Left ventricle myocardium inferior (tissue), 1 donor: ENCODE measurements around the gene IL17RD. TPM values are rescaled to one million over a fixed set of nuclear protein-coding genes. Genes with fewer than 3 reads are reported as not detected.
A peak's percentile ranks its signal among the peaks of the same experiment; 100 is the strongest.

Source experiments
- DNase-seq: peaks from one replicate; pipeline ENCODE4 v3.0.0-alpha.2; 2020
- H3K27ac ChIP-seq: fragments of 200-600 bp; replicated peaks from 2 replicates; pipeline ENCODE4 v1.8.0; 2021
- H3K27me3 ChIP-seq: fragments of 200-600 bp; 2 replicates; pipeline ENCODE4 v1.8.0; 2021; ENCODE audit warnings: low read depth
- H3K36me3 ChIP-seq: fragments of 200-600 bp; 2 replicates; pipeline ENCODE4 v1.8.0; 2021
- H3K4me1 ChIP-seq: fragments of 200-600 bp; 2 replicates; pipeline ENCODE4 v1.8.0; 2021
- H3K4me3 ChIP-seq: fragments of 200-600 bp; 2 replicates; pipeline ENCODE4 v1.8.0; 2021; ENCODE audit warnings: mild to moderate bottlenecking, moderate library complexity
- H3K9me3 ChIP-seq: fragments of 200-600 bp; replicated peaks from 2 replicates; pipeline ENCODE4 v1.8.0; 2021
- intact Hi-C: fragments of 100-400 bp; cut with micrococcal nuclease; formaldehyde crosslinking; loops from one replicate; pipeline ENCODE4 v1.11.0; 2022
- total RNA-seq: library from RNA; stranded (reverse); fragmentation: NEBNext Ultra II Directional; extraction: Animal tissue kit (Norgen Biotek cat#: 25700); gene quantifications from one replicate; pipeline ENCODE4 v1.2.1, GENCODE V29; 2021
- TF ChIP-seq, protein P1 (sequence below): fragments of 200-600 bp; IDR thresholded peaks from 2 replicates; pipeline ENCODE4 v1.8.0; 2021; ENCODE audit warnings: antibody characterized with exemption, mild to moderate bottlenecking, borderline replicate concordance
- donor health status: DM: no; HTN: yes; CAD: no; lungs with severe emphysema.

The IL17RD gene
- total RNA-seq, 1 donor from 2014 or later: 9.6 TPM

DNA sequence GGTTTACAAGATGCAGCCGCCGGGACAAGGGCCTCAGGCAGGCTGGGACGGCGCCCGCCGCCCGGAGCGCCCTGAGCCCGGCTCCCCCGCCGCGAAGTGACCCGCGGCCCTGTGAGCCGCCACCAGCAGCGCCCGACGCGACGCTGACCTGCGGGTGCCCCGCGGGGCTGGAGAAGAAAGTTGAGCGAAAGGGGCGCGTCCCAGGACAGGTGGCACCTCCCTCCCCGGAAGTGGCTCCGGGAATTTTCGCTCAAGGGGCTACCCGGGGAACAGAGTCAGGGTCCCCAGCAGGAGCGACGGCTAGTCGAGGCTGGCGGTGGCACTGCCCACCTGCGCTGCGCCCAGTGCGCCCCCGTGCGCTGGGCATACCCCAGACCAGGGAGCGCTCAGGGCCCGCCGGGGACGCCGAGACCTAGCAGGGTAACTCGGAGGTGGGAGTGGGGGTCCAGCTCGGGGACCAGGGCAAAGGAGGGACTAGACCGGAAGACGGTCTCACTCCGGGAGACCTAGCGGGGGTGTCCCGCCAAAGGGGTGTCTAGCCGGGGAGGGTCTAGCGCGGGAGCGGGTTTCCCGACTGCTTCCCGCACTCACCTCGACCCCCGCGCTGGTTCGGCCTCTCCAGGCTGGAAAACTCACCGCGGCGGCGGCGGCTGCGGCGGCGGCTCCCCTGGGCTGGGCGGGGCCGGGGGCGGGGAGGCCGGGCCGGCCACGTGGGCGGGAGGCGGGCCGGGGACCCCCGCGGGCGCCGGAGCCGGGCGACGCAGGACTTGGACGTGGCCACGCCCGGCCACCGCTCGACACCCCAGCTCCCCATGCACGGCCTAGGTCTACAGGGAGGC lies 86.3 kb downstream of the IL17RD start:
- H3K9me3 ChIP-seq: no peaks in the 10 kb centered on the region
- H3K36me3 ChIP-seq: no peaks in the 10 kb centered on the region
- TF ChIP-seq, protein P1, sequence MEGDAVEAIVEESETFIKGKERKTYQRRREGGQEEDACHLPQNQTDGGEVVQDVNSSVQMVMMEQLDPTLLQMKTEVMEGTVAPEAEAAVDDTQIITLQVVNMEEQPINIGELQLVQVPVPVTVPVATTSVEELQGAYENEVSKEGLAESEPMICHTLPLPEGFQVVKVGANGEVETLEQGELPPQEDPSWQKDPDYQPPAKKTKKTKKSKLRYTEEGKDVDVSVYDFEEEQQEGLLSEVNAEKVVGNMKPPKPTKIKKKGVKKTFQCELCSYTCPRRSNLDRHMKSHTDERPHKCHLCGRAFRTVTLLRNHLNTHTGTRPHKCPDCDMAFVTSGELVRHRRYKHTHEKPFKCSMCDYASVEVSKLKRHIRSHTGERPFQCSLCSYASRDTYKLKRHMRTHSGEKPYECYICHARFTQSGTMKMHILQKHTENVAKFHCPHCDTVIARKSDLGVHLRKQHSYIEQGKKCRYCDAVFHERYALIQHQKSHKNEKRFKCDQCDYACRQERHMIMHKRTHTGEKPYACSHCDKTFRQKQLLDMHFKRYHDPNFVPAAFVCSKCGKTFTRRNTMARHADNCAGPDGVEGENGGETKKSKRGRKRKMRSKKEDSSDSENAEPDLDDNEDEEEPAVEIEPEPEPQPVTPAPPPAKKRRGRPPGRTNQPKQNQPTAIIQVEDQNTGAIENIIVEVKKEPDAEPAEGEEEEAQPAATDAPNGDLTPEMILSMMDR: peak; percentile 20
- peak overlapping the region; percentile 78 for H3K4me3 ChIP-seq
- H3K27ac ChIP-seq: no peak overlapping the region
- intact Hi-C loops: no loop called here
- H3K27me3 ChIP-seq: peaks cover 15% of the 10 kb centered on the region
- peaks cover 19% of the 10 kb centered on the region for H3K4me1 ChIP-seq
- DNase-seq: peak; percentile 36

DNA sequence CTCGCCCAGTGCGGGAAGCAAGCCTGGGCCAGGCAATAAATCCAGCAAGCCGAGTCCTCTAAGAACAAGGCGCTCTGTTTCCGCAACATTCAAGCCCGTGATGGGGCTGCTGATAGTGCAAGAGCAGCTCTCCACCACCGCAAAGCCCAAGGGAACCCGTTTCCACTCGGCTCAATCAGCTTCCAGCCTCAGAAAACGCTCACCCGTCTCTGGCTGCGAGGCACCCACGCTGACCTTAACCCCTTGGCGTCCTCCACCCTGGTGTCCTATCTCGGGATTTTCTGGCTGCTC lies 86.9 kb downstream of the IL17RD start:
- peaks cover 15% of the 10 kb centered on the region for H3K27me3 ChIP-seq
- TF ChIP-seq, protein P1: no peak
- no peak overlapping the region for H3K27ac ChIP-seq
- no peaks in the 10 kb centered on the region for H3K36me3 ChIP-seq
- H3K4me1 ChIP-seq: peaks cover 19% of the 10 kb centered on the region
- H3K4me3 ChIP-seq: peak overlapping the region; percentile 78
- no peaks in the 10 kb centered on the region for H3K9me3 ChIP-seq
- intact Hi-C loops: no loop called here
- peak; percentile 36 for DNase-seq

DNA sequence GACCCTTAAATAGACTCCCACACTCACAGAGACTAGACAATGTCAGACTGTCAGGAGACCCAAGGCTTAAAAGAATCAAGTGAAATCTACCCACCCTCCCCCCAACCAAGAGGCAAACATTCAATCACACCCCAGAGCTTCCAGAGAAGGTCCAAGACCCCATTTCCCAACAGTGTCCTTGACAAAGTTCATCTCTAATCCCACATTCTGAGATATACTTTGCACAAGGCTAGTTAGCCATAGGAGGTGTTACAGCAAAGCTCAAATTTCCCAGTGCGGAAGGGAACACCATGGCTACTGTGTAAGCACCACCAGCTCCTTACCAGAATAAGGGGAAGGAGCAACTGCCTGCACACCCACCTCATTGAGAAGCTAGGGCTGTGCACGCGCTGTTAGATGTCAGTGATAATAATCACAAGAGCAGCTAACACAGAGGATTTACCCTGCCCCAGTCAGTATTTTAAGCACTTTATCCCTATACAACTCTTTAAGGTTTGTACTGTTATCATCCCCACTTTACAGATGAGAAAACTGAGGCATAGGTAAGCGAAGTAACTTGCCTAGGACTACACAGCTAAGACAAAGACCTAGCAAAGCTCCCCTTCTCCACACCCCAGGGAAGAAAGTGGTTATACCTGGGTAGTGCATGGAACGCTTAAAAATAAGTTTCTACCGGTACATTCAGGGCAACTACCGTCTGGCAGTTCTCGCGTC lies 87.4 kb downstream of the IL17RD start:
- TF ChIP-seq, protein P1: no peak
- no peaks in the 10 kb centered on the region for H3K36me3 ChIP-seq
- H3K4me1 ChIP-seq: peaks cover 19% of the 10 kb centered on the region
- H3K4me3 ChIP-seq: peak overlapping the region; percentile 78
- no peak overlapping the region for H3K27ac ChIP-seq
- intact Hi-C loops: no loop called here
- no peak for DNase-seq
- no peaks in the 10 kb centered on the region for H3K9me3 ChIP-seq
- H3K27me3 ChIP-seq: peaks cover 15% of the 10 kb centered on the region

DNA sequence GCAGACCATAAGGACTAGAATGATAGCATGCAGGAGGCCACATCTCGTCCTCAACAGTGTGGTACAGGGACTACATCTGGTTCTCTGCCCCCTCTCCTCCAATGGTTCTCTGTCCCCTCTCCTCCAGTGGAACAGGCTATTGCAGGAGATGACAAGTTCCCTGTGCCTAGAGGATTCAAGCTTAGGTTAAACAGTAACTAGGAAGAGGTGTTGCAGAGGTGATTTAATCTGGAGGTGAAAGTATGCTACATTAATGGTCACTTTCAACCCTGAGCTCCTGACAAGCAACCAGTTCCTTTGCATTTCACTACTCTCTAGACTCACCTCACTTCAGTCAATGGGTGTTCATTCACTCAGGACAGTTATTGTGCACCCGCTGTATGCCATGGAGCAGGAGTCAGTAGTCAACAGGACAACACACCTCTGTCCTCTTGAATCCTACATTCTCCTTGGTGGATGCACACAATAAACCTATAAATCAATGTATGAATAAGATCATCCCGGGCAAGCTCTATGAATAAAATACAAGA lies 88.7 kb downstream of the IL17RD start:
- Histone ChIP-seq H3K9me3 (no peaks in the 10 kb centered on the region), H3K4me1 (peaks cover 19% of the 10 kb centered on the region), H3K36me3 (no peaks in the 10 kb centered on the region), H3K27me3 (peaks cover 15% of the 10 kb centered on the region), H3K27ac (no peak overlapping the region), H3K4me3 (no peak overlapping the region)
- TF ChIP-seq, protein P1: no peak
- DNase-seq: no peak
- intact Hi-C loops: no loop called here

DNA sequence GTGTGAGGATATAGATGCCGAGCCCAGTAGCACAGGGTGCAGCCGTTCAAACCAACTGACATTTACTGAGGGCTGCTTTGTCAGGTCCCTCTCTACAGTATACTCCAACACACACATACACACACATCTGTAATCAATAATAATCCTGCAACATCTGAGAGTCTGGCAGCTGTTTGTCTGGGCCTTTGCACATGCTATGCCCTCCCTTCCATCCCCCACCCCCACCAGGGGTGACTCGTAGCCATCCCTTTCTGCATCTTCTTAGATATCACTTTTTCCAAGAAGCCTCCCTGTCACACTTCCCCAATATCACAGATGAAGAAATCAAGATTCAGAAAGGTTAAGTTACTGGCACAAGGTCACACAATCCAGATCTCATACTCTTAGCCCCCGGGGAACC lies 91.0 kb downstream of the IL17RD start:
- H3K4me3 ChIP-seq: no peak overlapping the region
- H3K9me3 ChIP-seq: peaks cover 9% of the 10 kb centered on the region
- H3K4me1 ChIP-seq: peaks cover 16% of the 10 kb centered on the region
- TF ChIP-seq, protein P1: no peak
- H3K36me3 ChIP-seq: no peaks in the 10 kb centered on the region
- peaks cover 15% of the 10 kb centered on the region for H3K27me3 ChIP-seq
- no peak overlapping the region for H3K27ac ChIP-seq
- no peak for DNase-seq
- intact Hi-C loops: no loop called here
